ENCODE results near the gene PSORS1C2. TPM values are rescaled to one million over a fixed set of nuclear protein-coding genes. Genes with fewer than 3 reads are reported as not detected.

Gene PSORS1C2
- total RNA-seq, 2 experiments from 2014 or later: not detected

DNA sequence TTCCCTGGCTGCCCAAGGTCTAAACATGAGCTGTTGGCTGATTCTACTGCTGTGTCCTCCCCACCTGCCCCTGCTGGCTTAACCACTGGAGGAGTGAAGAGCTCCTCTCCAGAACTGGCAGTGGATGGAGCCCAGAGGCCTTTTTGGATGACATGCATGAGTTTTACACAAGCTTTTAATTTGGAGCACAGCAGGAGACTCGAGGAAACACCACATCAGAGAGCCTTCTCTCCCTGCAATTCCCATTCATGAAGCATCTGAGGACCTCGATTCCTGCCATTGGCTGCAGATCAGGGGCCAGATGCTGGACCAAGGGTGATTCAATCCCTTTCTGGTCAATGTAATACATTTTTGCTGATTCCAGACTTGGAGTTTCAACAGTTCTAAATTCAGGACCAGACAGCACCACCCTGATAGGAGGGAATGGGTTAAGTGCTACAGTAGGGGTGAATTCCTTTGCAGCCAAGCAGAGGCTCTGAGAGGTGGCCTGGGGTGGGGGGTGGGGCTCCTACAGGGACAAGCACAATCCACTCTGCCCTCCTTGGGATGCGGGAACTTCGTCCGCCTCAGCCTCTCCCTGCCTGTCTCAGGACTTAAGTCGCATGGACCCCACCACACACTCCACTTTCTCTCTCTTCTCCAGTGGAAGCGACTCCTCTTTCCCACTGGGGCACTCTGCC lies 24.9 kb downstream of the PSORS1C2 start:
- H4K20me1 ChIP-seq (ENCODE audit: insufficient read depth, low read length): no peaks in the 10 kb centered on the region
- no peak overlapping the region for H3K4me3 ChIP-seq (ENCODE audit: low read depth, low read length, poor library complexity, severe bottlenecking)
- H3K9me3 ChIP-seq (ENCODE audit: low read length): no peaks in the 10 kb centered on the region
- no peak overlapping the region for H3K27ac ChIP-seq (ENCODE audit: low read depth, low read length, poor library complexity, severe bottlenecking)
- TF ChIP-seq, protein P1, sequence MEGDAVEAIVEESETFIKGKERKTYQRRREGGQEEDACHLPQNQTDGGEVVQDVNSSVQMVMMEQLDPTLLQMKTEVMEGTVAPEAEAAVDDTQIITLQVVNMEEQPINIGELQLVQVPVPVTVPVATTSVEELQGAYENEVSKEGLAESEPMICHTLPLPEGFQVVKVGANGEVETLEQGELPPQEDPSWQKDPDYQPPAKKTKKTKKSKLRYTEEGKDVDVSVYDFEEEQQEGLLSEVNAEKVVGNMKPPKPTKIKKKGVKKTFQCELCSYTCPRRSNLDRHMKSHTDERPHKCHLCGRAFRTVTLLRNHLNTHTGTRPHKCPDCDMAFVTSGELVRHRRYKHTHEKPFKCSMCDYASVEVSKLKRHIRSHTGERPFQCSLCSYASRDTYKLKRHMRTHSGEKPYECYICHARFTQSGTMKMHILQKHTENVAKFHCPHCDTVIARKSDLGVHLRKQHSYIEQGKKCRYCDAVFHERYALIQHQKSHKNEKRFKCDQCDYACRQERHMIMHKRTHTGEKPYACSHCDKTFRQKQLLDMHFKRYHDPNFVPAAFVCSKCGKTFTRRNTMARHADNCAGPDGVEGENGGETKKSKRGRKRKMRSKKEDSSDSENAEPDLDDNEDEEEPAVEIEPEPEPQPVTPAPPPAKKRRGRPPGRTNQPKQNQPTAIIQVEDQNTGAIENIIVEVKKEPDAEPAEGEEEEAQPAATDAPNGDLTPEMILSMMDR (conservative IDR thresholded peaks at IDR 0.05; ENCODE audit: low read length): no peak
- TF ChIP-seq EZH2phosphoT487 (IDR thresholded peaks at IDR 0.05; ENCODE audit: borderline replicate concordance, low read depth, low read length): no peak
- ChIA-PET CTCF (ENCODE audit: unreplicated experiment) (no interaction called here), POLR2A (no interaction called here)
- no peak overlapping the region for H2AFZ ChIP-seq (ENCODE audit: low read length)
- H3K4me2 ChIP-seq (ENCODE audit: low read length): no peak overlapping the region
- no peaks in the 10 kb centered on the region for H3K36me3 ChIP-seq (ENCODE audit: insufficient read depth, low read length)
- H3K9me2 ChIP-seq (ENCODE audit: insufficient read depth, low read length): no peaks in the 10 kb centered on the region
- no peaks in the 10 kb centered on the region for H3K4me1 ChIP-seq (ENCODE audit: insufficient read depth, low read length, poor library complexity, severe bottlenecking)
- no peak for DNase-seq (ENCODE audit: low spot score)
- H3K79me2 ChIP-seq (ENCODE audit: insufficient read depth, low read depth, low read length): no peaks in the 10 kb centered on the region
- no TSS peak for BruUV-seq (replicated peaks)
- intact Hi-C loops (cut with micrococcal nuclease; ENCODE audit: unreplicated experiment): no loop called here

DNA sequence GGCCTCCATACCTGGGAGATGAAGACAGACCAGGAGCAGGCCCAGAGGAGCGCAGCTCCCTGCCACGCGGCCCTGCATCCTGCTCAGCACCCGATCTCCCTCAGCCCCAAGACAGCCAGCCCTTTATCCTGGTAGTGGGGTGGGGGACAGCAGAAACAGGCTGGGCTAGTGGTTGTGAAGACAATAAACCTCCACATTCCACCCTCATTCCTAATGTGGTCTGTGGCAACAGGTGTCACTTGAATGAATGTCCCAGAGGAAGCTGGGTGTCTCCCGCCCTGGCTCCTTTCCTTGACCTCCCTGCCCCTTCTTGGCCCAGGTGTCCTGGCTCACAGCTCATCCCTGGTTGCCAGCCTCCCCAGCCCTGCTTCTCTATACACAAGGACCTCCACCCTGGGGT lies 26.4 kb downstream of the PSORS1C2 start, which contains the start of gene C6orf15:
Gene C6orf15, minus strand, starts transcription at position 98 of the 400 bp plus-strand sequence. Its CDS starts 20 bp downstream, at position 78.
- DNase-seq (ENCODE audit: low spot score): no peak
- ChIA-PET CTCF (ENCODE audit: unreplicated experiment) (no interaction called here), POLR2A (no interaction called here)
- Histone ChIP-seq H3K79me2 (ENCODE audit: insufficient read depth, low read depth, low read length) (no peaks in the 10 kb centered on the region), H4K20me1 (ENCODE audit: insufficient read depth, low read length) (no peaks in the 10 kb centered on the region), H3K4me2 (ENCODE audit: low read length) (no peak within 1 kb of the TSS), H3K4me1 (ENCODE audit: insufficient read depth, low read length, poor library complexity, severe bottlenecking) (no peaks in the 10 kb centered on the region), H3K27ac (ENCODE audit: low read depth, low read length, poor library complexity, severe bottlenecking) (no peak within 1 kb of the TSS), H3K4me3 (ENCODE audit: low read depth, low read length, poor library complexity, severe bottlenecking) (no peak within 1 kb of the TSS), H3K36me3 (ENCODE audit: insufficient read depth, low read length) (no peaks in the 10 kb centered on the region), H3K9me2 (ENCODE audit: insufficient read depth, low read length) (no peaks in the 10 kb centered on the region), H3K9me3 (ENCODE audit: low read length) (no peaks in the 10 kb centered on the region), H2AFZ (ENCODE audit: low read length) (no peak within 1 kb of the TSS)
- BruUV-seq (replicated peaks): no TSS peak
- TF ChIP-seq, protein P1 (conservative IDR thresholded peaks at IDR 0.05; ENCODE audit: low read length): no peak
- TF ChIP-seq EZH2phosphoT487 (IDR thresholded peaks at IDR 0.05; ENCODE audit: borderline replicate concordance, low read depth, low read length): no peak
- intact Hi-C loops (cut with micrococcal nuclease; ENCODE audit: unreplicated experiment): no loop called here

DNA sequence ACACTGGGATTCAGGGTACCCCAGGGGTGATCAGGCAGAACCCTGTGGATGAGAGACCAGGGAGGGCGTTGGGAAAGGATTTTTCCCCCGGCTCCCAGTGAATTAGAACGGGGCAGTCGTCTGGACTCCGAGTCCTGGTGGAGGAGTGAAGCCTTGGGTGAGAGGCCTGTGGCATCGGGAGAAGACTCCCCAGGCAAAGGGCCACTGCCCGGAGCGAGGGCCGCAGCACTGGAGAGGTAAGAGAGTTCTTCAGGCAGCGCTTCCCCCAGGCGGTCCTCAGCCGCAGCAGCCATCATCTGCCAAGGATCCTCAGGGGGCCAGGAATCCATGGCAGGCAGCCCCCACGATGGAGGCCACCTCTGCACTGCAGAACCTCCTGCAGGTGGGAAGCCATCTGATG lies 27.2 kb downstream of the PSORS1C2 start:
- TF ChIP-seq, protein P1 (conservative IDR thresholded peaks at IDR 0.05; ENCODE audit: low read length): no peak
- no peak for TF ChIP-seq EZH2phosphoT487 (IDR thresholded peaks at IDR 0.05; ENCODE audit: borderline replicate concordance, low read depth, low read length)
- intact Hi-C loops (cut with micrococcal nuclease; ENCODE audit: unreplicated experiment): no loop called here
- DNase-seq (ENCODE audit: low spot score): no peak

More for the DNA sequence above, 27.2 kb downstream of the PSORS1C2 start:
- Histone ChIP-seq H4K20me1 (ENCODE audit: insufficient read depth, low read length) (no peaks in the 10 kb centered on the region), H3K9me2 (ENCODE audit: insufficient read depth, low read length) (no peaks in the 10 kb centered on the region), H3K27ac (ENCODE audit: low read depth, low read length, poor library complexity, severe bottlenecking) (no peak overlapping the region), H3K9me3 (ENCODE audit: low read length) (no peaks in the 10 kb centered on the region), H3K4me2 (ENCODE audit: low read length) (no peak overlapping the region), H3K4me3 (ENCODE audit: low read depth, low read length, poor library complexity, severe bottlenecking) (no peak overlapping the region), H2AFZ (ENCODE audit: low read length) (no peak overlapping the region), H3K36me3 (ENCODE audit: insufficient read depth, low read length) (no peaks in the 10 kb centered on the region), H3K4me1 (ENCODE audit: insufficient read depth, low read length, poor library complexity, severe bottlenecking) (no peaks in the 10 kb centered on the region), H3K79me2 (ENCODE audit: insufficient read depth, low read depth, low read length) (no peaks in the 10 kb centered on the region)
- no TSS peak for BruUV-seq (replicated peaks)
- CTCF ChIA-PET (ENCODE audit: unreplicated experiment): no interaction called here
- POLR2A ChIA-PET: no interaction called here

Measured in OCI-LY7 (cell line).